AG10803 (cell line): ENCODE results near the gene AAR2.
A peak's percentile ranks its signal among the peaks of the same experiment; 100 is the strongest.

Experiments
- DNase-seq: peaks from one replicate; pipeline ENCODE4 v3.0.0; 2010; ENCODE audit warnings: low read depth
- H3K4me3 ChIP-seq: 2 replicates; pipeline ENCODE4 v1.5.1; 2011; ENCODE audit warnings: mild to moderate bottlenecking, low read length, control low read depth
- CTCF ChIP-seq: conservative IDR thresholded peaks from 2 replicates; pipeline ENCODE4 v1.5.1; 2011; ENCODE audit warnings: mild to moderate bottlenecking, low read length, control low read depth, inconsistent platforms

Gene AAR2

GRCh38 chr20:36272547-36273220 lies 36.4 kb downstream of the AAR2 start:
- DNase-seq, result no peak
- no peak overlapping the region for H3K4me3 ChIP-seq
- no peak for TF ChIP-seq CTCF

DNA sequence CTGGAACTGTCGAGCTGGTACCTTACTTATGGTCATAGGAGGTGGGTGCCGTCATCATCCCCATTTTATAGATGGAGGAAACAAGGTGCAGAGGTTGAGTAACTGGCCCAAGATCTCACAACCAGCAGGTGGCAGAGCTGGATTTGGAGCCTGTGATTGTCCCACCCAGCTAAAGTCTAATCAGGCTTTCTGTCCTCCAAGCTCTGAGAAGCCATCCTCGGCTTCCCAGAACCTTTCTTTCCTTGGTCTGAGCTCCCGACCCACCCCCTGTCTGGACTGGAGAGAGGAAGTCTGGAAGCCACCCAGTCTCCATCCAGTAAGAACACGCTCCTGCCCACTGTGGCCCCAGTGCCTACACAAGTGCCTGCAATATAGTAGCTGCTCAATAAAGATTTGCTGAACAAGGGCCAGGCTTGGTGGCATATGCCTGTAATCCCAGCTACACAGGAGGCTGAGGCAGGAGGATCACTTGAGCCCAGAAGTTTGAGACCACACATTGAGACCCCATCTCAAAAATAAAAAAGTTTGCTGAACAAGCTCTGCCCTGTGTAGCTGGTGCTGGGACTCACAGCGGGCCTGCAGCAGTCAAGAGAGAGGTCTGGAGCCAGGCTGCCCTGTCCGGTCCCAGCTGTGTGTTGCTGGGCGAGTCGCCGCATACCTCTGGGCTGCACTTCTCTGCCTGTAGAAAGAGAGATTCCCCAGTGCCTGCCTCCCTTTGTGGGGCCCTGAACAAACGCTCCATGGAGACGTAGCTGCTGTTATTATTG lies 37.3 kb downstream of the AAR2 start:
- peak; percentile 13 for DNase-seq
- H3K4me3 ChIP-seq, result no peak overlapping the region
- peak; percentile 49 for TF ChIP-seq CTCF

DNA sequence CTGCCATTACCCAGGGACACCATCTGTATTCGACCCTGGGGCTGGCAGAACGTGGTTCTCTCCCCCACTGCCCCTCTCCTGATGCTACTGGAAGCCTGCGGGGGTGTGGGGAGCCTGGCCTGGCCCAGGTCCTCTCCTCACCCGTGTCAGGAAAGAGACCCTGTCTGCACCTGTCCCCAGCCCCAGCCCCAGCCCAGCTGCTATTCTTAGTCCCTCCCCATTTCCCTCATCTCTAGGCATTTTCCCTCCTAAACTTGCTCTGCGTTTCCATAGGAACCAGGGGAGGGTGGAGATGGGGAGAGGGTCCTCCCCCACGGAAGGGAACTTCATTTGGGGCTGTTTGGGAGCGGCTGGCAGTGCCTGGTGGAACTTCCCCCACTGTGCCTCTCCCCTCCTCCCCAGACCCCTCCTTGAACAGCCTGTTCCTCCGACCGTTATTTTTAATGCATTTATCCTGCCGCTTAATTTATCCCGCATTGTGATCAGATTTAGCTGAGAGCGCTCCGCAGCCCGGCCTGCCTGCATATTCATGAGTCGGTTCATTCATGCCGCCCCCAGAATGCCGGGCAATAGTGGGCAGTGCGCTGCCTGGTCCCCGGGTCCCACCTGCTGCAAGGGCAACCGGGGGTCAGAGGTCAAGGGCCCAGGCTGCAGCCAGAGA lies 38.0 kb downstream of the AAR2 start:
- no peak for DNase-seq
- TF ChIP-seq CTCF, result no peak
- H3K4me3 ChIP-seq, result no peak overlapping the region

- no peak for DNase-seq
- H3K4me3 ChIP-seq, result no peak overlapping the region
- TF ChIP-seq CTCF, result no peak
Observed at GRCh38 chr20:36275011-36275410, 38.7 kb downstream of the AAR2 start.

DNA sequence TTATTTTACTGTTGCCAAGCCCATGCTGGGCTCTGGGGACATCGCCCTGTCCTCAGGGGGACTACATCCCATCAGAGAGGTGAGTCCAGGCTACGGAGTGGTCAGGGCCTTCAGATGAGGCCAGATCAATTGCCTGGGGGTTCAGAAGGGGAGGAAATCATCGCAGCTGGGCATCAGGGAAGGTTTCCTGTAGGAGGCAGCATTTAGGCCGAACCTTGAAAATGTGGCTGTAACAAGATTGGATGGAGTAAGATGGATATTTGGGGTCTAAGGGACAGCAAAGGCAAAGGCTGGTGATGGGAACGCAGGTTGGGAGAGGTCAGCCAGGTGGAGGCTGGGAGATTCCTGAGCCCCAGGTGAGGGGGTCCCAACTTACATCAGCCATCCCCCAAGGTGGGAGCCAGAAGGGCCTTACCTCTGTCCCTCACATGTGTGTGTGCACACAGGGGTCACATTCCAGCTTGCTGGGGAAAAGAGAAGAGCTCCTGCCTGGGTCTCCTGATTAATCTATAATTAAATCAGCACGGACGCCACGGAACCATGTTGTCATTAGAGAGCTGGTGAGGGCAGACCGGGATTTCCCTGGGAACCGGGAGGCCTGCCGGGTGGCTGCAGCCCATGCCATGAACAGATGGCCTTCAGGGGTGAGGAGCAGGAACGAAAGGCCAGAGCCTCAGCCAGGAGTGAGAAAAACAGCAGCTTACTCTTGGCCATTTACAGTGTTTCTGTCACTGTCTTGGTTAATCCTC lies 39.3 kb downstream of the AAR2 start:
- no peak for TF ChIP-seq CTCF
- no peak overlapping the region for H3K4me3 ChIP-seq
- DNase-seq, result no peak

GRCh38 chr20:36277546-36277945 lies 41.3 kb downstream of the AAR2 start:
- no peak for TF ChIP-seq CTCF
- H3K4me3 ChIP-seq, result no peak overlapping the region
- no peak for DNase-seq
